SK-N-SH (cell line): ENCODE results near the gene GPR183. TPM values are rescaled to one million over a fixed set of nuclear protein-coding genes. Genes with fewer than 3 reads are reported as not detected.

ENCODE experiments used
- CTCF ChIA-PET: fragments of 300-600, 350-600 bp; formaldehyde crosslinking; extraction: SDS; loops from one replicate; lab custom pipeline; 2021; lab: Yijun Ruan, JAX
- POLR2A ChIA-PET: fragments of 350-600 bp; sonication (Branson Sonifier 250); formaldehyde crosslinking; extraction: SDS; loops from one replicate; lab custom pipeline; 2020; ENCODE audit warnings: antibody characterized with exemption, inconsistent platforms; lab: Yijun Ruan, JAX
- DNase-seq: peaks from one replicate; pipeline ENCODE4 v3.0.0; 2012
- H2AFZ ChIP-seq: fragments of 200-600 bp; sonication (generic); 2 replicates; pipeline ENCODE4 v1.8.1; 2016; ENCODE audit warnings: antibody characterized with exemption, mild to moderate bottlenecking, low read depth
- H3F3A ChIP-seq: fragments of 200-600 bp; sonication (generic); replicated peaks from 2 replicates; pipeline ENCODE3; 2016; ENCODE audit warnings: antibody characterized with exemption, mild to moderate bottlenecking; ENCODE audit not compliant: insufficient read depth
- H3K27ac ChIP-seq, 2 experiments: fragments of 200-500 bp in 1 of 2; fragments of 200-600 bp in 1 of 2; sonication (Bioruptor generic) in 1 of 2; sonication (generic), shearing (Covaris generic) in 1 of 2; 2 replicates each; pipeline versions ENCODE4 v1.5.1 to v1.6.1; 2014 to 2016; ENCODE audit warnings: low read depth in 2 of 2, inconsistent platforms in 1 of 2, low read length in 1 of 2, mild to moderate bottlenecking in 1 of 2, mixed read lengths in 1 of 2
- H3K27me3 ChIP-seq: fragments of 200-600 bp; sonication (generic), shearing (Covaris generic); 2 replicates; pipeline ENCODE4 v1.6.1; 2016; ENCODE audit warnings: mixed run types; ENCODE audit not compliant: insufficient read depth
- H3K36me3 ChIP-seq, 2 experiments: fragments of 200-500 bp in 1 of 2; fragments of 200-600 bp in 1 of 2; sonication (Bioruptor generic) in 1 of 2; sonication (generic) in 1 of 2; replicated peaks in 1 of 2; 2 replicates each; pipeline versions ENCODE3 to v1.5.1; 2014 to 2016; ENCODE audit warnings: low read length in 1 of 2, mild to moderate bottlenecking in 1 of 2; ENCODE audit not compliant: insufficient read depth in 2 of 2, control insufficient read depth in 1 of 2
- H3K4me1 ChIP-seq, 2 experiments: fragments of 200-500 bp in 1 of 2; fragments of 200-600 bp in 1 of 2; sonication (Bioruptor generic) in 1 of 2; sonication (generic), shearing (Covaris generic) in 1 of 2; 2 replicates each; pipeline versions ENCODE4 v1.5.1 to v1.6.1; 2014 to 2016; ENCODE audit warnings: low read depth in 1 of 2, low read length in 1 of 2, mixed run types in 1 of 2; ENCODE audit not compliant: insufficient read depth in 2 of 2, control insufficient read depth in 1 of 2
- H3K4me2 ChIP-seq: fragments of 200-600 bp; sonication (generic), shearing (Covaris generic); 2 replicates; pipeline ENCODE4 v1.6.1; 2017; ENCODE audit warnings: mixed run types
- H3K4me3 ChIP-seq, 2 experiments: fragments of 200-500 bp in 1 of 2; fragments of 200-600 bp in 1 of 2; sonication (Bioruptor generic) in 1 of 2; sonication (generic), shearing (Covaris generic) in 1 of 2; 2 replicates each; pipeline versions ENCODE4 v1.5.1 to v1.8.1; 2014 to 2016; ENCODE audit warnings: low read depth in 2 of 2, inconsistent platforms in 1 of 2, low read length in 1 of 2, mild to moderate bottlenecking in 1 of 2, mixed read lengths in 1 of 2, moderate library complexity in 1 of 2
- H3K79me2 ChIP-seq: fragments of 200-600 bp; sonication (generic); 2 replicates; pipeline ENCODE4 v1.8.1; 2017; ENCODE audit warnings: mild to moderate bottlenecking; ENCODE audit not compliant: insufficient read depth
- H3K9ac ChIP-seq: fragments of 200-600 bp; sonication (generic); 2 replicates; pipeline ENCODE4 v1.6.1; 2017; ENCODE audit warnings: mixed run types
- H3K9me2 ChIP-seq: fragments of 200-600 bp; sonication (generic); 2 replicates; pipeline ENCODE4 v1.6.1; 2017; ENCODE audit warnings: mixed run types
- H3K9me3 ChIP-seq: fragments of 200-600 bp; sonication (generic); 2 replicates; pipeline ENCODE4 v1.6.1; 2017; ENCODE audit warnings: mixed run types, mild to moderate bottlenecking, moderate library complexity
- H4K20me1 ChIP-seq: fragments of 200-600 bp; sonication (generic); 2 replicates; pipeline ENCODE4 v1.6.1; 2017; ENCODE audit warnings: mild to moderate bottlenecking, mixed run types; ENCODE audit not compliant: insufficient read depth
- EZH2phosphoT487 ChIP-seq: fragments of 200-600 bp; sonication (generic); IDR thresholded peaks from 2 replicates; pipeline ENCODE4 v1.6.1; 2017; ENCODE audit warnings: low read depth, mixed run types, mild to moderate bottlenecking, antibody characterized with exemption, moderate library complexity, borderline replicate concordance
- FOXM1 ChIP-seq: IDR thresholded peaks from 2 replicates; pipeline ENCODE4 v1.4.0; 2012; ENCODE audit warnings: low read depth, mild to moderate bottlenecking
- JUND ChIP-seq: IDR thresholded peaks from 2 replicates; pipeline ENCODE4 v1.4.0; 2012
- MEF2A ChIP-seq: IDR thresholded peaks from 2 replicates; pipeline ENCODE4 v1.4.0; 2012; ENCODE audit warnings: low read depth, borderline replicate concordance
- POLR2AphosphoS5 ChIP-seq: IDR thresholded peaks from 2 replicates; pipeline ENCODE4 v1.6.1; 2012; ENCODE audit warnings: low read depth, low read length
- RAD21 ChIP-seq: IDR thresholded peaks from 2 replicates; pipeline ENCODE4 v1.6.1; 2012; ENCODE audit warnings: mild to moderate bottlenecking, low read length
- RCOR1 ChIP-seq: fragments of 150-350 bp; IDR thresholded peaks from 2 replicates; pipeline ENCODE4 v1.6.1; 2017; ENCODE audit warnings: antibody characterized with exemption, low read length
- REST ChIP-seq: IDR thresholded peaks from 2 replicates; pipeline ENCODE4 v1.6.1; 2012; ENCODE audit warnings: mild to moderate bottlenecking, low read depth, low read length, moderate library complexity
- RFX5 ChIP-seq: IDR thresholded peaks from 2 replicates; pipeline ENCODE4 v1.6.1; 2012; ENCODE audit warnings: mild to moderate bottlenecking, improper control_type of control experiment, low read length
- SMC3 ChIP-seq: IDR thresholded peaks from 2 replicates; pipeline ENCODE4 v1.6.1; 2012; ENCODE audit warnings: low read depth, low read length, improper control_type of control experiment
- TAF1 ChIP-seq: IDR thresholded peaks from 2 replicates; pipeline ENCODE4 v1.6.1; 2012; ENCODE audit warnings: low read depth, mild to moderate bottlenecking, low read length, moderate library complexity, borderline replicate concordance
- TCF12 ChIP-seq: IDR thresholded peaks from 2 replicates; pipeline ENCODE4 v1.4.0; 2012
- TEAD4 ChIP-seq: IDR thresholded peaks from 2 replicates; pipeline ENCODE4 v1.4.0; 2012; ENCODE audit warnings: mild to moderate bottlenecking, borderline replicate concordance; ENCODE audit not compliant: insufficient read depth
- YY1 ChIP-seq: IDR thresholded peaks from 2 replicates; pipeline ENCODE4 v1.4.0; 2012; ENCODE audit warnings: low read depth, mild to moderate bottlenecking
- WGBS: methylation state at CpG from one replicate; pipeline ENCODE4 v1.1.6; 2017; ENCODE audit warnings: low lambda C conversion rate; 5-methylcytosine and 5-hydroxymethylcytosine counted together
- polyA plus RNA-seq, 3 experiments: library from polyadenylated mRNA; depleted of rRNA; stranded (reverse); fragments of >200 nt; gene quantifications; 2 replicates each; pipeline ENCODE4 v1.2.3, GENCODE V29; 2012
- TF ChIP-seq, protein P1 (sequence below): IDR thresholded peaks from 2 replicates; pipeline ENCODE4 v1.4.0; 2012; ENCODE audit warnings: low read depth, borderline replicate concordance
- TF ChIP-seq, protein P2 (sequence below): IDR thresholded peaks from 2 replicates; pipeline ENCODE4 v1.4.0; 2012; ENCODE audit warnings: low read depth

Gene GPR183
- polyA plus RNA-seq, 1 of the 3 experiments (the other 2 are of a cell fraction), result 0.07 TPM

DNA sequence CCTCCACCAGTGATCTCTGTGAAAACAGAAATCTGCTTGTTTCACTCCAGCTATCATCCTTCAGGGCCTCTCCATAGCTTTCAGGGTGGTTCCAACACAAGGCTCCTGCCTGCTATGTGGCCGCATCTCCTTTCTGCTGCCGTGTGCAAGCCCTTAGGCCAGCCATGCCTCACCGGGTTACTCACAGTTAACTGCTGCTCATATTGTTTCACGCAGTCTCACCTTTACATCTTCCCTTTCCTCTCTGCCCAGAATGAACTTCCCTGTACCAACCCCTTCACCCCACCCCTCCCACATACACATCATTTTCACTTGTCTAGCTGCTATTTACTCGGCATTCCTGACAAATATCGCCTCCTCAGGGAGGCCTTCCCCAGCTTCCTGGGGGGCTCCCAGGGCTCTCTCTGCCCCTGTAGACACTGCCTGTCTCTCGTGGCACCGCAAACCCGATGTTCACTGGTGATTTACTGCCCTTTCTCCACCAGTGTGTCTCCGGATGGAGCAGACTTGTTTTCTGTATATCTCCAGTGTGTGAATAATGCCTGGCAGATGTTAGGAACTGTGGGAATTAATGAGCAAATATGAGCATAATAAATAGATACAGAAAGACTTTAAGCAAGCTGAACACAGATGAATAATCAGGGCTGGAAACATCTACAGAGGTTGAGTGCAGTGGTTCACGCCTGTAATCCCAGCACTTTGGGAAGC is 39.3 kb upstream of the GPR183 start:
- H3K9me2 ChIP-seq, result no peaks in the 10 kb centered on the region
- H3K4me2 ChIP-seq, result no peak overlapping the region
- no peak for TF ChIP-seq TCF12
- 98% methylated on average over 11 of the region's 11 CpGs for WGBS
- no peaks in the 10 kb centered on the region for H3F3A ChIP-seq
- no peaks in the 10 kb centered on the region for H3K9me3 ChIP-seq
- H2AFZ ChIP-seq, result no peak overlapping the region
- DNase-seq, result no peak
- CTCF ChIA-PET, result interaction anchor here (1.0 kb wide), 1 partner anchor 13 kb away, joined by 3 read pairs; no protein-coding TSS in a partner anchor
- H3K4me1 ChIP-seq, result peaks cover 0 to 7% of the 10 kb centered on the region in 2 experiments; a peak in 1 of 4 replicates
- H3K27me3 ChIP-seq, result no peaks in the 10 kb centered on the region
- H3K9ac ChIP-seq, result no peak overlapping the region
- no peak overlapping the region for H3K27ac ChIP-seq
- no peaks in the 10 kb centered on the region for H4K20me1 ChIP-seq
- POLR2A ChIA-PET, result no interaction called here
- H3K36me3 ChIP-seq, result peaks cover under 1 to 47% of the 10 kb centered on the region in 2 experiments
- no peaks in the 10 kb centered on the region for H3K79me2 ChIP-seq
- H3K4me3 ChIP-seq, result no peak overlapping the region

- H3K27me3 ChIP-seq, result no peaks in the 10 kb centered on the region
- H3K4me1 ChIP-seq, result peaks cover 0 to 2% of the 10 kb centered on the region in 2 experiments; a peak in 1 of 4 replicates
- no peaks in the 10 kb centered on the region for H3F3A ChIP-seq
- ChIA-PET CTCF (interaction anchor here (1.4 kb wide), 1 partner anchor 91 kb away, joined by 5 read pairs; no protein-coding TSS in a partner anchor), POLR2A (no interaction called here)
- H4K20me1 ChIP-seq, result no peaks in the 10 kb centered on the region
- DNase-seq, result no peak
- no peak overlapping the region for H3K4me2 ChIP-seq
- H2AFZ ChIP-seq, result no peak overlapping the region
- H3K36me3 ChIP-seq, result peaks cover 12 to 53% of the 10 kb centered on the region in 2 experiments
- H3K4me3 ChIP-seq, result no peak overlapping the region
- no peaks in the 10 kb centered on the region for H3K79me2 ChIP-seq
- H3K9me3 ChIP-seq, result no peaks in the 10 kb centered on the region
- whole genome bisulfite sequencing, result 92% methylated on average over 5 of the region's 5 CpGs
- H3K27ac ChIP-seq, result no peak overlapping the region
- H3K9ac ChIP-seq, result no peak overlapping the region
- H3K9me2 ChIP-seq, result no peaks in the 10 kb centered on the region
- TF ChIP-seq MEF2A, result no peak
- TF ChIP-seq EZH2phosphoT487, result no peak
- TF ChIP-seq, all 33 proteins: peak for 0
These were observed 38.1 kb upstream of the GPR183 start for GRCh38 chr13:99345345-99345744.

GRCh38 chr13:99344610-99345208 is 37.5 kb upstream of the GPR183 start:
- ChIA-PET POLR2A (no interaction called here), CTCF (interaction anchor here (1.4 kb wide), 1 partner anchor 92 kb away, joined by 5 read pairs; no protein-coding TSS in a partner anchor)
- WGBS, result 93% methylated on average over 6 of the region's 6 CpGs
- Histone ChIP-seq H3F3A (no peaks in the 10 kb centered on the region), H4K20me1 (no peaks in the 10 kb centered on the region), H3K4me3 (no peak overlapping the region), H3K4me1 (peaks cover 0 to 2% of the 10 kb centered on the region in 2 experiments; a peak in 1 of 4 replicates), H3K9ac (no peak overlapping the region), H3K79me2 (no peaks in the 10 kb centered on the region), H2AFZ (no peak overlapping the region), H3K36me3 (peaks cover 14 to 55% of the 10 kb centered on the region in 2 experiments), H3K27me3 (no peaks in the 10 kb centered on the region), H3K27ac (no peak overlapping the region), H3K9me3 (no peaks in the 10 kb centered on the region), H3K4me2 (no peak overlapping the region), H3K9me2 (no peaks in the 10 kb centered on the region)
- TF ChIP-seq, protein P1, sequence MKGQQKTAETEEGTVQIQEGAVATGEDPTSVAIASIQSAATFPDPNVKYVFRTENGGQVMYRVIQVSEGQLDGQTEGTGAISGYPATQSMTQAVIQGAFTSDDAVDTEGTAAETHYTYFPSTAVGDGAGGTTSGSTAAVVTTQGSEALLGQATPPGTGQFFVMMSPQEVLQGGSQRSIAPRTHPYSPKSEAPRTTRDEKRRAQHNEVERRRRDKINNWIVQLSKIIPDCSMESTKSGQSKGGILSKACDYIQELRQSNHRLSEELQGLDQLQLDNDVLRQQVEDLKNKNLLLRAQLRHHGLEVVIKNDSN, result no peak
- no peak for TF ChIP-seq TAF1
- no peak for TF ChIP-seq TEAD4
- no peak for TF ChIP-seq SMC3
- TF ChIP-seq POLR2AphosphoS5, result no peak
- TF ChIP-seq EZH2phosphoT487, result no peak
- TF ChIP-seq FOXM1, result no peak
- TF ChIP-seq, protein P2, sequence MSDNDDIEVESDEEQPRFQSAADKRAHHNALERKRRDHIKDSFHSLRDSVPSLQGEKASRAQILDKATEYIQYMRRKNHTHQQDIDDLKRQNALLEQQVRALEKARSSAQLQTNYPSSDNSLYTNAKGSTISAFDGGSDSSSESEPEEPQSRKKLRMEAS, result no peak
- TF ChIP-seq TCF12, result no peak
- no peak for TF ChIP-seq REST
- TF ChIP-seq YY1, result no peak
- TF ChIP-seq RFX5, result no peak
- TF ChIP-seq RCOR1, result no peak
- no peak for TF ChIP-seq MEF2A
- no peak for TF ChIP-seq JUND
- no peak for TF ChIP-seq RAD21
- DNase-seq, result no peak
